ENCODE data around the gene INAVA. TPM values are rescaled to one million over a fixed set of nuclear protein-coding genes. Genes with fewer than 3 reads are reported as not detected.

INAVA gene
- total and polyA plus RNA-seq, 2 experiments from 2014 or later, result 25.3 to 43.9 TPM

DNA sequence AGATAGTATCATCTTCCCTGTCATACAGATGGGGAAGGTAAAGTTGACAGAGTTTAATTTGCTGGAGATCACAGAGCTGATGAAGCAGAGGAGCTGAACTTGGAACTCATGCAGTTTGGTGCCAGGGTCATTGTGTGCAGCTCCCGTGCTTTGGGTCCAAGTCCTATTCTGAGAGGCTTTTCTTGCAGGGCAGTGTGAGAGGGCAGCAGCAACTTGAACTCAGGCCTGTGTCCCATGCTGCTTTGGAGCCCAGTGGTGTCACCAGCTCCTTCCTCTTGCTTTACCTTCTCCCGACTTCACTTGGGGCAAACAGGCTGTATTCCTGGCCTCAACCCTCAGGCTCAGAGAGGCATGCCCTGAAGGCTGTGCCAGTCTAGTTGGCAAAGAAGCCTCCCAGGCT, 24.7 kb downstream of the INAVA start (continued):
- TF ChIP-seq, protein P1, sequence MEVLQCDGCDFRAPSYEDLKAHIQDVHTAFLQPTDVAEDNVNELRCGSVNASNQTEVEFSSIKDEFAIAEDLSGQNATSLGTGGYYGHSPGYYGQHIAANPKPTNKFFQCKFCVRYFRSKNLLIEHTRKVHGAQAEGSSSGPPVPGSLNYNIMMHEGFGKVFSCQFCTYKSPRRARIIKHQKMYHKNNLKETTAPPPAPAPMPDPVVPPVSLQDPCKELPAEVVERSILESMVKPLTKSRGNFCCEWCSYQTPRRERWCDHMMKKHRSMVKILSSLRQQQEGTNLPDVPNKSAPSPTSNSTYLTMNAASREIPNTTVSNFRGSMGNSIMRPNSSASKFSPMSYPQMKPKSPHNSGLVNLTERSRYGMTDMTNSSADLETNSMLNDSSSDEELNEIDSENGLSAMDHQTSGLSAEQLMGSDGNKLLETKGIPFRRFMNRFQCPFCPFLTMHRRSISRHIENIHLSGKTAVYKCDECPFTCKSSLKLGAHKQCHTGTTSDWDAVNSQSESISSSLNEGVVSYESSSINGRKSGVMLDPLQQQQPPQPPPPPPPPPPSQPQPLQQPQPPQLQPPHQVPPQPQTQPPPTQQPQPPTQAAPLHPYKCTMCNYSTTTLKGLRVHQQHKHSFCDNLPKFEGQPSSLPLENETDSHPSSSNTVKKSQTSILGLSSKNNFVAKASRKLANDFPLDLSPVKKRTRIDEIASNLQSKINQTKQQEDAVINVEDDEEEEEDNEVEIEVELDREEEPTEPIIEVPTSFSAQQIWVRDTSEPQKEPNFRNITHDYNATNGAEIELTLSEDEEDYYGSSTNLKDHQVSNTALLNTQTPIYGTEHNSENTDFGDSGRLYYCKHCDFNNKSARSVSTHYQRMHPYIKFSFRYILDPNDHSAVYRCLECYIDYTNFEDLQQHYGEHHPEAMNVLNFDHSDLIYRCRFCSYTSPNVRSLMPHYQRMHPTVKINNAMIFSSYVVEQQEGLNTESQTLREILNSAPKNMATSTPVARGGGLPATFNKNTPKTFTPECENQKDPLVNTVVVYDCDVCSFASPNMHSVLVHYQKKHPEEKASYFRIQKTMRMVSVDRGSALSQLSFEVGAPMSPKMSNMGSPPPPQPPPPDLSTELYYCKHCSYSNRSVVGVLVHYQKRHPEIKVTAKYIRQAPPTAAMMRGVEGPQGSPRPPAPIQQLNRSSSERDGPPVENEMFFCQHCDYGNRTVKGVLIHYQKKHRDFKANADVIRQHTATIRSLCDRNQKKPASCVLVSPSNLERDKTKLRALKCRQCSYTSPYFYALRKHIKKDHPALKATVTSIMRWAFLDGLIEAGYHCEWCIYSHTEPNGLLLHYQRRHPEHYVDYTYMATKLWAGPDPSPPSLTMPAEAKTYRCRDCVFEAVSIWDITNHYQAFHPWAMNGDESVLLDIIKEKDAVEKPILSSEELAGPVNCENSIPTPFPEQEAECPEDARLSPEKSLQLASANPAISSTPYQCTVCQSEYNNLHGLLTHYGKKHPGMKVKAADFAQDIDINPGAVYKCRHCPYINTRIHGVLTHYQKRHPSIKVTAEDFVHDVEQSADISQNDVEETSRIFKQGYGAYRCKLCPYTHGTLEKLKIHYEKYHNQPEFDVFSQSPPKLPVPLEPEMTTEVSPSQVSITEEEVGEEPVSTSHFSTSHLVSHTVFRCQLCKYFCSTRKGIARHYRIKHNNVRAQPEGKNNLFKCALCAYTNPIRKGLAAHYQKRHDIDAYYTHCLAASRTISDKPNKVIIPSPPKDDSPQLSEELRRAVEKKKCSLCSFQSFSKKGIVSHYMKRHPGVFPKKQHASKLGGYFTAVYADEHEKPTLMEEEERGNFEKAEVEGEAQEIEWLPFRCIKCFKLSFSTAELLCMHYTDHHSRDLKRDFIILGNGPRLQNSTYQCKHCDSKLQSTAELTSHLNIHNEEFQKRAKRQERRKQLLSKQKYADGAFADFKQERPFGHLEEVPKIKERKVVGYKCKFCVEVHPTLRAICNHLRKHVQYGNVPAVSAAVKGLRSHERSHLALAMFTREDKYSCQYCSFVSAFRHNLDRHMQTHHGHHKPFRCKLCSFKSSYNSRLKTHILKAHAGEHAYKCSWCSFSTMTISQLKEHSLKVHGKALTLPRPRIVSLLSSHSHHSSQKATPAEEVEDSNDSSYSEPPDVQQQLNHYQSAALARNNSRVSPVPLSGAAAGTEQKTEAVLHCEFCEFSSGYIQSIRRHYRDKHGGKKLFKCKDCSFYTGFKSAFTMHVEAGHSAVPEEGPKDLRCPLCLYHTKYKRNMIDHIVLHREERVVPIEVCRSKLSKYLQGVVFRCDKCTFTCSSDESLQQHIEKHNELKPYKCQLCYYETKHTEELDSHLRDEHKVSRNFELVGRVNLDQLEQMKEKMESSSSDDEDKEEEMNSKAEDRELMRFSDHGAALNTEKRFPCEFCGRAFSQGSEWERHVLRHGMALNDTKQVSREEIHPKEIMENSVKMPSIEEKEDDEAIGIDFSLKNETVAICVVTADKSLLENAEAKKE (CRISPR knock-in tag; IDR thresholded peaks at IDR 0.05), result no peak
- no peak for TF ChIP-seq POLR2AphosphoS5 (IDR thresholded peaks at IDR 0.05; ENCODE audit: low read depth)
- TF ChIP-seq EZH2phosphoT487 (IDR thresholded peaks at IDR 0.05; ENCODE audit: unreplicated experiment), result no peak
- TF ChIP-seq, protein P2, sequence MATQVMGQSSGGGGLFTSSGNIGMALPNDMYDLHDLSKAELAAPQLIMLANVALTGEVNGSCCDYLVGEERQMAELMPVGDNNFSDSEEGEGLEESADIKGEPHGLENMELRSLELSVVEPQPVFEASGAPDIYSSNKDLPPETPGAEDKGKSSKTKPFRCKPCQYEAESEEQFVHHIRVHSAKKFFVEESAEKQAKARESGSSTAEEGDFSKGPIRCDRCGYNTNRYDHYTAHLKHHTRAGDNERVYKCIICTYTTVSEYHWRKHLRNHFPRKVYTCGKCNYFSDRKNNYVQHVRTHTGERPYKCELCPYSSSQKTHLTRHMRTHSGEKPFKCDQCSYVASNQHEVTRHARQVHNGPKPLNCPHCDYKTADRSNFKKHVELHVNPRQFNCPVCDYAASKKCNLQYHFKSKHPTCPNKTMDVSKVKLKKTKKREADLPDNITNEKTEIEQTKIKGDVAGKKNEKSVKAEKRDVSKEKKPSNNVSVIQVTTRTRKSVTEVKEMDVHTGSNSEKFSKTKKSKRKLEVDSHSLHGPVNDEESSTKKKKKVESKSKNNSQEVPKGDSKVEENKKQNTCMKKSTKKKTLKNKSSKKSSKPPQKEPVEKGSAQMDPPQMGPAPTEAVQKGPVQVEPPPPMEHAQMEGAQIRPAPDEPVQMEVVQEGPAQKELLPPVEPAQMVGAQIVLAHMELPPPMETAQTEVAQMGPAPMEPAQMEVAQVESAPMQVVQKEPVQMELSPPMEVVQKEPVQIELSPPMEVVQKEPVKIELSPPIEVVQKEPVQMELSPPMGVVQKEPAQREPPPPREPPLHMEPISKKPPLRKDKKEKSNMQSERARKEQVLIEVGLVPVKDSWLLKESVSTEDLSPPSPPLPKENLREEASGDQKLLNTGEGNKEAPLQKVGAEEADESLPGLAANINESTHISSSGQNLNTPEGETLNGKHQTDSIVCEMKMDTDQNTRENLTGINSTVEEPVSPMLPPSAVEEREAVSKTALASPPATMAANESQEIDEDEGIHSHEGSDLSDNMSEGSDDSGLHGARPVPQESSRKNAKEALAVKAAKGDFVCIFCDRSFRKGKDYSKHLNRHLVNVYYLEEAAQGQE (IDR thresholded peaks at IDR 0.05; ENCODE audit: unreplicated experiment), result no peak
- TF ChIP-seq NANOG (IDR thresholded peaks at IDR 0.05; ENCODE audit: borderline replicate concordance), result no peak
- no peak for TF ChIP-seq CREB1 (CRISPR knock-in tag; IDR thresholded peaks at IDR 0.05; ENCODE audit: low read depth)
- TF ChIP-seq, protein P3, sequence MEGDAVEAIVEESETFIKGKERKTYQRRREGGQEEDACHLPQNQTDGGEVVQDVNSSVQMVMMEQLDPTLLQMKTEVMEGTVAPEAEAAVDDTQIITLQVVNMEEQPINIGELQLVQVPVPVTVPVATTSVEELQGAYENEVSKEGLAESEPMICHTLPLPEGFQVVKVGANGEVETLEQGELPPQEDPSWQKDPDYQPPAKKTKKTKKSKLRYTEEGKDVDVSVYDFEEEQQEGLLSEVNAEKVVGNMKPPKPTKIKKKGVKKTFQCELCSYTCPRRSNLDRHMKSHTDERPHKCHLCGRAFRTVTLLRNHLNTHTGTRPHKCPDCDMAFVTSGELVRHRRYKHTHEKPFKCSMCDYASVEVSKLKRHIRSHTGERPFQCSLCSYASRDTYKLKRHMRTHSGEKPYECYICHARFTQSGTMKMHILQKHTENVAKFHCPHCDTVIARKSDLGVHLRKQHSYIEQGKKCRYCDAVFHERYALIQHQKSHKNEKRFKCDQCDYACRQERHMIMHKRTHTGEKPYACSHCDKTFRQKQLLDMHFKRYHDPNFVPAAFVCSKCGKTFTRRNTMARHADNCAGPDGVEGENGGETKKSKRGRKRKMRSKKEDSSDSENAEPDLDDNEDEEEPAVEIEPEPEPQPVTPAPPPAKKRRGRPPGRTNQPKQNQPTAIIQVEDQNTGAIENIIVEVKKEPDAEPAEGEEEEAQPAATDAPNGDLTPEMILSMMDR (conservative IDR thresholded peaks at IDR 0.05; ENCODE audit: low read depth in 2 of 2), result no peak
- no peak for TF ChIP-seq ZNF114 (CRISPR knock-in tag; IDR thresholded peaks at IDR 0.05)
- no peak for TF ChIP-seq JUNB (IDR thresholded peaks at IDR 0.05; ENCODE audit: unreplicated experiment)
- TF ChIP-seq EZH2 (IDR thresholded peaks at IDR 0.05; ENCODE audit: low read depth, unreplicated experiment), result no peak
- TF ChIP-seq STAT1 (IDR thresholded peaks at IDR 0.05; ENCODE audit: unreplicated experiment), result no peak
- TF ChIP-seq ZNF331 (CRISPR knock-in tag; IDR thresholded peaks at IDR 0.05; ENCODE audit: low read depth), result no peak
